GM10266 (cell line): ENCODE results near the gene NOP58.
"Not testable (repeated sequence)": the region's sequence is repeated elsewhere in the genome, so short reads cannot be mapped to it uniquely, and the experiment has no call there.

Source experiments
- DNase-seq: peaks from one replicate; pipeline ENCODE4 v3.0.0; 2012; ENCODE audit errors: extremely low spot score
- TF ChIP-seq, protein P1 (sequence below): IDR thresholded peaks from 2 replicates; pipeline ENCODE4 v1.5.1; 2012; ENCODE audit warnings: mild to moderate bottlenecking, low read depth; ENCODE audit not compliant: control insufficient read depth, insufficient read depth; ENCODE audit errors: missing control alignments

Gene NOP58

DNA sequence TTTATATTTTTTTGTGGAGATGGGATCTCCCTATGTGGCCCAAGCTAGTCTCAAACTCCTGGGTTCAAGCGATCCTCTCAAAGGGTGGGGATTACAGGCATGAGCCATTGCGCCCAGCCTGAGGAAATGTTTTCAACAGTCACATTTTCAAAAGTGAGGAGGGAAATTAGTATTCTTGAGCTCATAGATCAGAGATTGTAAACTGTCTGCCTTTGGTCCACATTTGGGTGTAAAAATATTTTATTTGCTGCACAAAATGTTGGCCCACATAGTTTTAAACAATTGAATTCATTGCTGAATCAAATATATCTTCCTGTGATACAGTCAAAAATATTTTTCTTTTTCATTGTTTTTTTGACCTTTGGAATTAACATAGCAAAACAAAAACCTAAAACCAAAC is 48.6 kb downstream of the NOP58 start:
- TF ChIP-seq, protein P1, sequence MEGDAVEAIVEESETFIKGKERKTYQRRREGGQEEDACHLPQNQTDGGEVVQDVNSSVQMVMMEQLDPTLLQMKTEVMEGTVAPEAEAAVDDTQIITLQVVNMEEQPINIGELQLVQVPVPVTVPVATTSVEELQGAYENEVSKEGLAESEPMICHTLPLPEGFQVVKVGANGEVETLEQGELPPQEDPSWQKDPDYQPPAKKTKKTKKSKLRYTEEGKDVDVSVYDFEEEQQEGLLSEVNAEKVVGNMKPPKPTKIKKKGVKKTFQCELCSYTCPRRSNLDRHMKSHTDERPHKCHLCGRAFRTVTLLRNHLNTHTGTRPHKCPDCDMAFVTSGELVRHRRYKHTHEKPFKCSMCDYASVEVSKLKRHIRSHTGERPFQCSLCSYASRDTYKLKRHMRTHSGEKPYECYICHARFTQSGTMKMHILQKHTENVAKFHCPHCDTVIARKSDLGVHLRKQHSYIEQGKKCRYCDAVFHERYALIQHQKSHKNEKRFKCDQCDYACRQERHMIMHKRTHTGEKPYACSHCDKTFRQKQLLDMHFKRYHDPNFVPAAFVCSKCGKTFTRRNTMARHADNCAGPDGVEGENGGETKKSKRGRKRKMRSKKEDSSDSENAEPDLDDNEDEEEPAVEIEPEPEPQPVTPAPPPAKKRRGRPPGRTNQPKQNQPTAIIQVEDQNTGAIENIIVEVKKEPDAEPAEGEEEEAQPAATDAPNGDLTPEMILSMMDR: no peak
- DNase-seq: no peak

DNA sequence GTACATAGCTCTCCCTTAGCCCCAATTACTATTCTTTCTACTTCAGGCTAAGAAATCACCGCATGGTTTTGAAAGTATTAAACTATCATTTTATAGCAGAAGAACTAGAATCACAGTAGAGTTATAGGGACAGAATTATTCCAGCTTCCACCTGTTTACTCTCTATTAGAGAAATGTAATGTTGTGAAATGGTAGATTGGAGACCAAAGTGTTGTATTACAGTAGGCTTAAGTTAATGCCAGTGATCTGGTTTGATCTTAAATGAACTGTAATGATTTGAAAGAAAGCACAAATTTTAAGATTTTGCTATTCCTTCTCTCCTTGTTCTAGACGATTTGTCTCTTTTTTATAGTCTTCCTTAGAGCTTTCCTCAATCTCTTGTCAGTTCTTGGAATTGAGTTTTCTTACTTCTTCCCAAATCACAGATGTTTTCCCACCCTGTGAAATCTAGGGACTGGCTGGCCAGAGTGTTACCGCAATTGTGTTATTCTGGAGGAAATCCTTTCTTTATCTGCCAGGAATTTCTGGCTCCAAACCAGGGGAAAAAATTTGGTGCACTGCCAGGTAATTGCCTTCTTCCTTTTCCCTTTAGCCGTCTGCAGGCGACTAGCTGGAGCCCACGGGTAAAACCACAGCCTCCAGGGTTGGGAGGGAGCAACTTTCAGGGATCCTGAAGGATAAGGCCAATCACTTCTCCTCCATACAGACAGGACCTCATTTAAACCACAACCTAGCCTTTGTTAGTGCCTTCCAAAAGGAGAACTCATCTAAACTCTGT is 51.7 kb downstream of the NOP58 start:
- DNase-seq: no peak
- TF ChIP-seq, protein P1: no peak

DNA sequence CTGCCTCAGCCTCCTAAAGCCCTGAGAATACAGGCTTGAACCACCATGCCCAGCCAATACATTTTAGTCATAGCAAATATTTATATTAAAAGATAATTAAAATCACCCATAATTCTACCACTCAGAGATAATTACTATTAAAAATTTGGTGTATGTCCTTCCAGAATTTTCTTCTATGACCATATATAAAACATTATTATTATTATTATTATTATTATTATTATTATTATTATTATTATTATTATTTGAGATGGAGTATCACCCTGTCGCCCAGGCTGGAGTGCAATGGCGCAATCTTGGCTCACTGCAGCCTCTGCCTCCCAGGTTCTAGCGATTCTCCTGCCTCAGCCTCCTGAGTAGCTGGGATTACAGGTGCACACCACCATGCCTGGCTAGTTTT is 54.8 kb downstream of the NOP58 start:
- not testable (repeated sequence) for DNase-seq

DNA sequence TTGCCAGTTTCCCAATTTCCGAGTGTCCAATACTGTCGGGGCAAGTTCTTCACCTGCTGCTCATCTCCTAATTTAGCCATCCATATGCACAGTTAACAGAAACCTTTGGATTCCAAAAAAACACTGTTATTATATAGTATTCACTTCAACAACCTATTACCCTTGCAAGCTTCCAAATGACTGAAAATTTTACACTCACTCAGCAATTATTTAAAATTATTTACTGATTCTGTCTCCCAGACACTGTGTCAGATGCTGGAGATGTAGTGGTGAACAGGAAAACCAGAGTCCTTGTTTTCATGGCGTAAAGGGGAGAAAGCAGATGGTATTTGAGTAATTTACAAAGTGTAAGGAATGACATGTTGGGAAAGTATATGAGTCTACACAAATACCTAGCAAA is 56.9 kb downstream of the NOP58 start:
- TF ChIP-seq, protein P1: no peak
- no peak for DNase-seq

DNA sequence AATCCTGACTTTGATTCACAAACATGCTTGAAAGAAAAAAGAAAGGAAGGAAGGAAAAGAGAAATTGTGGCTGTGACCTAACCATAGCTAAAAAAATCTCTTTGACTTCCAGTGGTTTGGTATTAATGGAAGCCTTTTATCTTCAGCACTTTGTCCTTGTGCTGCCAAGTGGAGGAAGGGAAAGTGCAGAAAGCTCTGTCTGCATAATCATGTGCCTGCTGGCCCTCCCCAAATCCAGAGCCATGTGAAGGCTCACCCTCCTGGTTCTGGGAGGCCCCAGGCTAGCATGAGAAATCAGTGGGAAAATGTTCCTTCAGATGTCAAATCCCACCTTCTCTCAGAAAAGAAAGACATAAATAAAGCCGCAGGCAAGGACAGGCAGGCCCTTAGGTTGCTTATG is 62.3 kb downstream of the NOP58 start:
- TF ChIP-seq, protein P1: no peak
- no peak for DNase-seq

DNA sequence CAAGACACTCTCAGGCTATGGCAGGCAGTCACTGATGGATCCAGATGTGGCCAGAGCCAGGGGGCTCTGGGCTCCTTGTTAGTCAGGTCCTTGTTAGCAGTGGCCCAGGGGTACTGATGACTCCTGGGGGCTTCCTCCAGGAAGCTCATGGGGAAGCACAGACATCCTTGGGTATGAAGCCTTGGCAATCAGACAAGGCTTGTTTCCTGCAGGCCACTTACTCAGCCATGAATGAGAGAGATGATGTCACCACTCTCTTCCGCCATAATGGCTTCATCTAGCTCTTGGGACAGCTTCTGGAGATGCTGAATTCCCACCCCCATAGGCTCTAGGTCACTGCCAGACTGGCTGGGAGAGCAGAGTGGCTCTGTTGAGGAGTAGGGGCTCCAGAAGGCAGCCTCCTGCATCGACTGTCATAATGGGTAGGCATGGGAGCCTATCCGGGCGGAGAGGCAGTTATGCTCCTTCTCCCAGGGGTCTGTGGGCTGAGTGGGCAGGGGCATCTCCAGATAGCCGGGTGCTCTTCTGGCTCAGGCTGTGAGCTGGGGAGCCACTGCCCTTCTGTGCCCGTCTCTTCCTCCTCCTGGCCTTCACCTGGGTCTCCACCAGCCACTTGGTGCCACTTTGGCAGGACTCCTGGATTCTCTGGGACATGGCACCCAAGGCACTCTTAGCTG is 70.4 kb downstream of the NOP58 start:
- DNase-seq: no peak

DNA sequence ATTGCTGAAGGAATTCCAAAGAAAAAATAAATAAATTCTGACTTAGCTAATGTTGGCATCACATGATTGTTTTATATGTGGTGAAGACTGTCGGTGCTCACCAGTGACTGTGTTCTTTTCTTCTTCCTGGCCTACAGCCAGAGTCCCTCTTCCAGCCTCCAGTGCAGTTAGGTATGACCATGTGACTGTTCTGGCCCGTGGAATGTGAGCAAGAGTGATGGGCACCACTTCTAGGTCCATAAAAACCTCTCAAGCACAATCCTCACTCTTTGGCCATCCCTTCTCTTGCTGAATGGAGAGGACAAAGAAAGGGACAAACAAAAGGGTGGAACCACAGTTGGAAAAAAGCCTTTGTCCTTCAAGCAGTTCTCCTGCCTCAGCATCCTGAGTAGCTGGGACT is 71.6 kb downstream of the NOP58 start:
- TF ChIP-seq, protein P1: no peak
- no peak for DNase-seq

More for the DNA sequence above, 70.4 kb downstream of the NOP58 start:
- TF ChIP-seq, protein P1: no peak
